Motor neuron (in vitro differentiated cells): ENCODE results near the gene ACER3. TPM values are rescaled to one million over a fixed set of nuclear protein-coding genes. Genes with fewer than 3 reads are reported as not detected.
"Not testable (repeated sequence)": the region's sequence is repeated elsewhere in the genome, so short reads cannot be mapped to it uniquely, and the experiment has no call there.

Source experiments
- ATAC-seq, 8 experiments: fragments of 200-7000 bp; cut with Tn5 transposase; replicated peaks in 6 of 8; 2 replicates each; pipeline ENCODE4 v1.8.0; 2021; ENCODE audit warnings: mild to moderate bottlenecking in 8 of 8, moderate library complexity in 8 of 8
- H3K27ac ChIP-seq, 2 donors: fragments of 250-450 bp; sonication (Bioruptor Pico); 2 replicates each; pipeline ENCODE4 v1.9.0; 2021; ENCODE audit warnings: antibody characterized with exemption in 2 of 2, mild to moderate bottlenecking in 2 of 2, moderate library complexity in 1 of 2
- H3K4me1 ChIP-seq, 2 donors: fragments of 250-450 bp; sonication (Bioruptor Pico); replicated peaks in 1 of 2; 2 replicates each; pipeline ENCODE4 v1.6.1; 2021; ENCODE audit warnings: antibody characterized with exemption in 2 of 2, mild to moderate bottlenecking in 2 of 2, moderate library complexity in 1 of 2
- H3K4me3 ChIP-seq, 5 donors: fragments of 250-450 bp; sonication (Bioruptor Pico); 2 replicates each; pipeline ENCODE4 v1.9.0; 2021; ENCODE audit warnings: antibody characterized with exemption in 5 of 5, mild to moderate bottlenecking in 5 of 5, moderate library complexity in 4 of 5
- WGBS, 10 experiments: fragments of 450-650 bp; shearing (Covaris generic); methylation state at CpG; one replicate each; pipeline ENCODE4 v1.0.0; 2022; 5-methylcytosine and 5-hydroxymethylcytosine counted together
- in situ Hi-C, 9 experiments: fragments of 400-800 bp; cut with MboI; loops; one replicate each; pipeline ENCODE4 v1.15.0; 2021; ENCODE audit warnings: low sequenced_read_pairs in 9 of 9, low pct_unique_long_range_greater_than_20kb in 2 of 9; ENCODE audit not compliant: unreplicated experiment in 9 of 9
- total RNA-seq, 8 experiments: library from RNA; unstranded; fragments of 300-600 nt; gene quantifications; 2 replicates each; pipeline versions ENCODE4 v1.2.3 to v1.2.4, GENCODE V29; 2022

Gene ACER3
- 10 to 100 TPM in 3 of 8 experiments, 1 to 10 TPM in 5; 7.1 to 15.8 (median 9.2) TPM for total RNA-seq

GRCh38 chr11:76860539-76861475 is at the start of gene ACER3:
Gene ACER3 (plus strand): TSS chr11:76860918. CDS start chr11:76860977, 59 bp downstream.
- Histone ChIP-seq H3K4me3 (peak within 1 kb of the TSS; percentile 54 to 71 (median 61)), H3K27ac (peak within 1 kb of the TSS; percentile 59 to 61), H3K4me1 (peaks cover 10 to 14% of the 10 kb centered on the region in 2 donors)
- 7 to 40% (median 10%) methylated on average over 1 to 3 of the region's 73 CpGs; no CpG with 5 or more reads in 7 of the 10 experiments for WGBS, 10 experiments
- in situ Hi-C loops: no loop called here
- peak; percentile 93 to 98 (median 95) for ATAC-seq

- in situ Hi-C loops: loop anchor here in 2 of 9 experiments (5.0 to 25.0 kb wide), 3 partner anchors 101 to 226 kb away; partner anchors contain the start of gene B3GNT6 (in 1 of the 2)
- 60 to 98% (median 81%) methylated on average over 1 to 4 of the region's 4 CpGs; no CpG with 5 or more reads in 4 of the 10 experiments for WGBS, 10 experiments
- no peak overlapping the region for H3K27ac ChIP-seq
These were observed 49.5 kb upstream of the ACER3 start for GRCh38 chr11:76811259-76811658.

GRCh38 chr11:76814414-76814813 is 46.3 kb upstream of the ACER3 start:
- in situ Hi-C loops: loop anchor here in 2 of 9 experiments (5.0 to 25.0 kb wide), 3 partner anchors 98 to 223 kb away; partner anchors contain the start of gene B3GNT6 (in 1 of the 2)
- Histone ChIP-seq H3K27ac (no peak overlapping the region), H3K4me1 (no peaks in the 10 kb centered on the region), H3K4me3 (no peak overlapping the region)
- 29 to 96% (median 73%) methylated on average over 1 to 2 of the region's 2 CpGs; no CpG with 5 or more reads in 2 of the 10 experiments for WGBS, 10 experiments
- no peak for ATAC-seq

More at GRCh38 chr11:76811259-76811658, 49.5 kb upstream of the ACER3 start:
- Histone ChIP-seq H3K4me3 (no peak overlapping the region), H3K4me1 (no peaks in the 10 kb centered on the region)
- no peak for ATAC-seq

- H3K27ac ChIP-seq, H3K4me1 ChIP-seq, ATAC-seq, H3K4me3 ChIP-seq: not testable (repeated sequence)
- in situ Hi-C loops: loop anchor here in 2 of 9 experiments (25.0 kb wide), 2 partner anchors 97 to 222 kb away; partner anchors contain the start of gene B3GNT6 (in 1 of the 2)
- WGBS, 10 experiments: 65 to 100% (median 88%) methylated on average over 2 to 7 of the region's 7 CpGs; no CpG with 5 or more reads in 1 of the 10 experiments
These were observed 45.0 kb upstream of the ACER3 start for GRCh38 chr11:76815678-76816077.

GRCh38 chr11:76820184-76820566 is 40.5 kb upstream of the ACER3 start:
- 33 to 100% (median 79%) methylated on average over 1 of the region's 1 CpG; no CpG with 5 or more reads in 4 of the 10 experiments for WGBS, 10 experiments
- in situ Hi-C loops: loop anchor here in 2 of 9 experiments (25.0 kb wide), 2 partner anchors 92 to 217 kb away; partner anchors contain the start of gene B3GNT6 (in 1 of the 2)
- ATAC-seq: no peak

GRCh38 chr11:76821396-76821795 is 39.3 kb upstream of the ACER3 start:
- not testable (repeated sequence) for H3K27ac ChIP-seq, H3K4me3 ChIP-seq, H3K4me1 ChIP-seq, ATAC-seq
- in situ Hi-C loops: loop anchor here in 2 of 9 experiments (25.0 kb wide), 2 partner anchors 91 to 216 kb away; partner anchors contain the start of gene B3GNT6 (in 1 of the 2)
- no CpG with 5 or more reads among the region's 29 CpGs for WGBS, 10 experiments

More at GRCh38 chr11:76820184-76820566, 40.5 kb upstream of the ACER3 start:
- no peaks in the 10 kb centered on the region for H3K4me1 ChIP-seq
- no peak overlapping the region for H3K4me3 ChIP-seq
- no peak overlapping the region for H3K27ac ChIP-seq

- Histone ChIP-seq H3K27ac (no peak overlapping the region), H3K4me1 (no peaks in the 10 kb centered on the region), H3K4me3 (no peak overlapping the region)
- in situ Hi-C loops: loop anchor here in 2 of 9 experiments (25.0 kb wide), 2 partner anchors 90 to 215 kb away; partner anchors contain the start of gene B3GNT6 (in 1 of the 2)
- no peak for ATAC-seq
- 0 to 100% (median 87%) methylated on average over 1 of the region's 1 CpG; no CpG with 5 or more reads in 2 of the 10 experiments for WGBS, 10 experiments
These were observed 38.3 kb upstream of the ACER3 start for GRCh38 chr11:76822406-76822805.

- Histone ChIP-seq H3K27ac (no peak overlapping the region), H3K4me1 (no peaks in the 10 kb centered on the region), H3K4me3 (no peak overlapping the region)
- ATAC-seq: peak in 7 of 8 experiments; percentile 22 to 84 (median 72)
- in situ Hi-C loops: loop anchor here in 2 of 9 experiments (25.0 kb wide), 2 partner anchors 89 to 214 kb away; partner anchors contain the start of gene B3GNT6 (in 1 of the 2)
- WGBS, 10 experiments: 27 to 96% (median 80%) methylated on average over 2 to 7 of the region's 9 CpGs; no CpG with 5 or more reads in 4 of the 10 experiments
These were observed 37.2 kb upstream of the ACER3 start for GRCh38 chr11:76823481-76824028.

- Histone ChIP-seq H3K4me1 (no peaks in the 10 kb centered on the region), H3K4me3 (no peak overlapping the region), H3K27ac (no peak overlapping the region)
- ATAC-seq: peak in 3 of 8 experiments; percentile 53 to 78 (median 62)
- 17 to 82% (median 68%) methylated on average over 1 to 6 of the region's 9 CpGs for WGBS, 10 experiments
- in situ Hi-C loops: loop anchor here in 2 of 9 experiments (25.0 kb wide), 2 partner anchors 88 to 213 kb away; partner anchors contain the start of gene B3GNT6 (in 1 of the 2)
These were observed 36.4 kb upstream of the ACER3 start for GRCh38 chr11:76824083-76824939.

- ATAC-seq: peak in 2 of 8 experiments; percentile 49 to 51
- in situ Hi-C loops: loop anchor here in 2 of 9 experiments (25.0 kb wide), 2 partner anchors 87 to 212 kb away; partner anchors contain the start of gene B3GNT6 (in 1 of the 2)
- Histone ChIP-seq H3K4me1 (no peaks in the 10 kb centered on the region), H3K4me3 (no peak overlapping the region), H3K27ac (no peak overlapping the region)
- 61 to 100% (median 92%) methylated on average over 1 to 5 of the region's 5 CpGs for WGBS, 10 experiments
These were observed 35.6 kb upstream of the ACER3 start for GRCh38 chr11:76824980-76825725.

GRCh38 chr11:76825726-76826396 is 34.9 kb upstream of the ACER3 start:
- no peak for ATAC-seq
- no peak overlapping the region for H3K27ac ChIP-seq
- no peak overlapping the region for H3K4me3 ChIP-seq
- 80 to 100% (median 100%) methylated on average over 1 of the region's 1 CpG; no CpG with 5 or more reads in 4 of the 10 experiments for WGBS, 10 experiments
- no peaks in the 10 kb centered on the region for H3K4me1 ChIP-seq
- in situ Hi-C loops: no loop called here
